ENCODE data around the gene CETP. TPM values are rescaled to one million over a fixed set of nuclear protein-coding genes. Genes with fewer than 3 reads are reported as not detected.

Gene CETP
- total and polyA plus RNA-seq, 9 of the 15 experiments (the other 6 are each of a cell fraction or from before 2014, with no cell fraction given), result 0.07 to 0.11 TPM; not detected in 7

DNA sequence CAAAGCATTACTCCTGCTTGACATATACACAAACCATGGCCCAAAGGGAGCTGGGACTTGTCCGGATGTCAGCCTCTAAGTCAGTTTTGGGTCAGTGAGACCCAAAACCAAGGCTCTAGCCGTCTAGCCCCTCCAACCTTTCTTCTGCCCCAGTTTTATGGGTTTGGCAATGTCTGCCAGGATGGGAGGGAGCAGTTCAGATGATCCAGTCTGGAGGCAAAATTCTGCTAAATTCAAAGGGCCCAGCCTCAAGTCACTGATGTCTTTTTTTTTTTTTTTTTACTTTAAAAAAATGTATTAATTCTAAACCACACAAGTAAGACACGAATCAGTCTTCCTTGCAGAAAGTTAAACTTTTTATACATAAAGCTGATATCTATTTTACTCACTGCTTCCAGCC, 36.2 kb downstream of the CETP start:
- POLR2A ChIA-PET, result interaction anchor here (0.5 kb wide), 1 partner anchor 34 kb away, joined by 3 read pairs; no protein-coding TSS in a partner anchor
- no peak overlapping the region for H3K4me2 ChIP-seq (ENCODE audit: insufficient read depth, low read length)
- ATAC-seq, result no peak

More for the DNA sequence above, 36.2 kb downstream of the CETP start:
- WGBS (ENCODE audit: insufficient coverage, low coverage, missing lambda C conversion rate), result 0% methylated on average over 3 of the region's 3 CpGs
- in situ Hi-C loops (cut with MboI) (no loop called here), intact Hi-C loops (cut with micrococcal nuclease) (no loop called here)
- DNase-seq (ENCODE audit: extremely low read depth in 1 of 4, low spot score in 3 of 4), result no peak
- H3K27ac ChIP-seq (ENCODE audit: extremely low read depth, low read depth, low read length), result no peak overlapping the region
- H3K4me1 ChIP-seq (replicated peaks in 1 of 2; ENCODE audit: control insufficient read depth in 2 of 2, insufficient read depth in 2 of 2, low read length in 2 of 2), result no peaks in the 10 kb centered on the region
- H3K27me3 ChIP-seq (ENCODE audit: control insufficient read depth in 2 of 2, insufficient read depth in 2 of 2, low read length in 2 of 2), result peaks cover 8 to 31% of the 10 kb centered on the region in 2 experiments; a peak in 4 of 5 replicates
- no peak overlapping the region for H2AFZ ChIP-seq (ENCODE audit: low read depth, low read length)
- H3K9me1 ChIP-seq (ENCODE audit: control insufficient read depth, insufficient read depth, low read length), result no peaks in the 10 kb centered on the region
- TF ChIP-seq SRSF1 (IDR thresholded peaks at IDR 0.05; ENCODE audit: low read depth, low read length), result no peak
- TF ChIP-seq PURB (CRISPR knock-in tag; IDR thresholded peaks at IDR 0.05; ENCODE audit: low read depth), result no peak
- TF ChIP-seq, protein P1, sequence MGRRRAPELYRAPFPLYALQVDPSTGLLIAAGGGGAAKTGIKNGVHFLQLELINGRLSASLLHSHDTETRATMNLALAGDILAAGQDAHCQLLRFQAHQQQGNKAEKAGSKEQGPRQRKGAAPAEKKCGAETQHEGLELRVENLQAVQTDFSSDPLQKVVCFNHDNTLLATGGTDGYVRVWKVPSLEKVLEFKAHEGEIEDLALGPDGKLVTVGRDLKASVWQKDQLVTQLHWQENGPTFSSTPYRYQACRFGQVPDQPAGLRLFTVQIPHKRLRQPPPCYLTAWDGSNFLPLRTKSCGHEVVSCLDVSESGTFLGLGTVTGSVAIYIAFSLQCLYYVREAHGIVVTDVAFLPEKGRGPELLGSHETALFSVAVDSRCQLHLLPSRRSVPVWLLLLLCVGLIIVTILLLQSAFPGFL (CRISPR knock-in tag; IDR thresholded peaks at IDR 0.05), result no peak
- TF ChIP-seq GABPB2 (CRISPR knock-in tag; conservative IDR thresholded peaks at IDR 0.05), result no peak
- TF ChIP-seq TCF3 (CRISPR knock-in tag; IDR thresholded peaks at IDR 0.05), result no peak
- no peak for TF ChIP-seq ZNF75A (CRISPR knock-in tag; IDR thresholded peaks at IDR 0.05)
- TF ChIP-seq, protein P2, sequence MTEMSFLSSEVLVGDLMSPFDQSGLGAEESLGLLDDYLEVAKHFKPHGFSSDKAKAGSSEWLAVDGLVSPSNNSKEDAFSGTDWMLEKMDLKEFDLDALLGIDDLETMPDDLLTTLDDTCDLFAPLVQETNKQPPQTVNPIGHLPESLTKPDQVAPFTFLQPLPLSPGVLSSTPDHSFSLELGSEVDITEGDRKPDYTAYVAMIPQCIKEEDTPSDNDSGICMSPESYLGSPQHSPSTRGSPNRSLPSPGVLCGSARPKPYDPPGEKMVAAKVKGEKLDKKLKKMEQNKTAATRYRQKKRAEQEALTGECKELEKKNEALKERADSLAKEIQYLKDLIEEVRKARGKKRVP (CRISPR knock-in tag; IDR thresholded peaks at IDR 0.05), result no peak
- TF ChIP-seq GABPA (tag; conservative IDR thresholded peaks at IDR 0.05; ENCODE audit: low read depth), result no peak
- TF ChIP-seq SMAD4 (CRISPR knock-in tag; conservative IDR thresholded peaks at IDR 0.05), result no peak
- TF ChIP-seq, protein P3, sequence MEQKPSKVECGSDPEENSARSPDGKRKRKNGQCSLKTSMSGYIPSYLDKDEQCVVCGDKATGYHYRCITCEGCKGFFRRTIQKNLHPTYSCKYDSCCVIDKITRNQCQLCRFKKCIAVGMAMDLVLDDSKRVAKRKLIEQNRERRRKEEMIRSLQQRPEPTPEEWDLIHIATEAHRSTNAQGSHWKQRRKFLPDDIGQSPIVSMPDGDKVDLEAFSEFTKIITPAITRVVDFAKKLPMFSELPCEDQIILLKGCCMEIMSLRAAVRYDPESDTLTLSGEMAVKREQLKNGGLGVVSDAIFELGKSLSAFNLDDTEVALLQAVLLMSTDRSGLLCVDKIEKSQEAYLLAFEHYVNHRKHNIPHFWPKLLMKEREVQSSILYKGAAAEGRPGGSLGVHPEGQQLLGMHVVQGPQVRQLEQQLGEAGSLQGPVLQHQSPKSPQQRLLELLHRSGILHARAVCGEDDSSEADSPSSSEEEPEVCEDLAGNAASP (IDR thresholded peaks at IDR 0.05), result no peak
- no peak for TF ChIP-seq ZKSCAN8 (CRISPR knock-in tag; IDR thresholded peaks at IDR 0.05)
- TF ChIP-seq MCM5 (IDR thresholded peaks at IDR 0.05; ENCODE audit: low read depth), result no peak
- TF ChIP-seq, protein P4, sequence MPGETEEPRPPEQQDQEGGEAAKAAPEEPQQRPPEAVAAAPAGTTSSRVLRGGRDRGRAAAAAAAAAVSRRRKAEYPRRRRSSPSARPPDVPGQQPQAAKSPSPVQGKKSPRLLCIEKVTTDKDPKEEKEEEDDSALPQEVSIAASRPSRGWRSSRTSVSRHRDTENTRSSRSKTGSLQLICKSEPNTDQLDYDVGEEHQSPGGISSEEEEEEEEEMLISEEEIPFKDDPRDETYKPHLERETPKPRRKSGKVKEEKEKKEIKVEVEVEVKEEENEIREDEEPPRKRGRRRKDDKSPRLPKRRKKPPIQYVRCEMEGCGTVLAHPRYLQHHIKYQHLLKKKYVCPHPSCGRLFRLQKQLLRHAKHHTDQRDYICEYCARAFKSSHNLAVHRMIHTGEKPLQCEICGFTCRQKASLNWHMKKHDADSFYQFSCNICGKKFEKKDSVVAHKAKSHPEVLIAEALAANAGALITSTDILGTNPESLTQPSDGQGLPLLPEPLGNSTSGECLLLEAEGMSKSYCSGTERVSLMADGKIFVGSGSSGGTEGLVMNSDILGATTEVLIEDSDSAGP (CRISPR knock-in tag; IDR thresholded peaks at IDR 0.05), result no peak
- no peak for TF ChIP-seq STAT5B (CRISPR knock-in tag; IDR thresholded peaks at IDR 0.05)
- no peak for TF ChIP-seq PYGO2 (tag; IDR thresholded peaks at IDR 0.05)
- no peak for TF ChIP-seq DPF2 (IDR thresholded peaks at IDR 0.05)
- no peak for TF ChIP-seq ARID1B (IDR thresholded peaks at IDR 0.05)
- no peak for TF ChIP-seq RBM34 (IDR thresholded peaks at IDR 0.05; ENCODE audit: borderline replicate concordance, insufficient read depth, low read length)
- H4K20me1 ChIP-seq (replicated peaks; ENCODE audit: control insufficient read depth, insufficient read depth, low read length), result 0 out of 2 replicates have a peak, but pooled peaks cover 4% of the 10 kb centered on the region
- no peak for FAIRE-seq
- H3K4me3 ChIP-seq, result no peak overlapping the region
- no peak overlapping the region for H3K9ac ChIP-seq (ENCODE audit: insufficient read depth in 1 of 2, low read depth in 2 of 2, low read length in 2 of 2)
- BruUV-seq (replicated peaks), result no TSS peak
- H3K79me2 ChIP-seq (ENCODE audit: control insufficient read depth, insufficient read depth, low read length), result no peaks in the 10 kb centered on the region
- CTCF ChIA-PET (ENCODE audit: low intra/inter-chr PET ratio), result no interaction called here
- no peaks in the 10 kb centered on the region for H3K36me3 ChIP-seq (ENCODE audit: control insufficient read depth, insufficient read depth, low read length)
- no peaks in the 10 kb centered on the region for H3K9me3 ChIP-seq (replicated peaks; ENCODE audit: control insufficient read depth, insufficient read depth, low read depth, low read length)

Measured in K562 (cell line).